DND-41 (cell line): Measurements from ENCODE around the gene CCDC142.

Experiments
- ATAC-seq: fragments of 200-7000 bp; cut with Tn5 transposase; 3 replicates; pipeline ENCODE4 v1.9.1; 2021; ENCODE audit warnings: low read depth; ENCODE audit not compliant: insufficient read depth
- DNase-seq: peaks from one replicate; pipeline ENCODE4 v3.0.0-alpha.2; 2020
- H2AFZ ChIP-seq: 2 replicates; pipeline ENCODE4 v1.6.0; 2012; ENCODE audit warnings: low read depth, low read length
- H3K27ac ChIP-seq: 2 replicates; pipeline ENCODE4 v1.5.1; 2012; ENCODE audit warnings: low read length, inconsistent platforms
- H3K27me3 ChIP-seq: fragments of 200-600 bp; sonication (generic); 2 replicates; pipeline ENCODE4 v1.6.0; 2012; ENCODE audit warnings: low read length, mild to moderate bottlenecking, inconsistent platforms; ENCODE audit not compliant: insufficient read depth, poor library complexity
- H3K36me3 ChIP-seq: 2 replicates; pipeline ENCODE4 v1.5.1; 2012; ENCODE audit warnings: low read length, inconsistent platforms; ENCODE audit not compliant: insufficient read depth
- H3K4me1 ChIP-seq: 2 replicates; pipeline ENCODE4 v1.5.1; 2012; ENCODE audit warnings: mild to moderate bottlenecking, low read length; ENCODE audit not compliant: insufficient read depth
- H3K4me2 ChIP-seq: 2 replicates; pipeline ENCODE4 v1.6.0; 2012; ENCODE audit warnings: mild to moderate bottlenecking, moderate library complexity, low read length, inconsistent platforms; ENCODE audit not compliant: insufficient read depth
- H3K4me3 ChIP-seq, 2 experiments: fragments of 200-600 bp in 1 of 2; shearing (Covaris generic) in 1 of 2; 2 replicates each; pipeline ENCODE4 v1.5.1; 2012 to 2016; ENCODE audit warnings: inconsistent platforms in 2 of 2, low read length in 2 of 2, mild to moderate bottlenecking in 2 of 2, low read depth in 1 of 2, moderate library complexity in 1 of 2
- H3K79me2 ChIP-seq: 2 replicates; pipeline ENCODE4 v1.6.0; 2012; ENCODE audit warnings: low read length, inconsistent platforms; ENCODE audit not compliant: insufficient read depth
- H3K9ac ChIP-seq: 2 replicates; pipeline ENCODE4 v1.6.0; 2012; ENCODE audit warnings: low read depth, mild to moderate bottlenecking, inconsistent platforms, low read length, moderate library complexity
- H3K9me3 ChIP-seq: 2 replicates; pipeline ENCODE4 v1.5.1; 2012; ENCODE audit warnings: low read length, moderate library complexity, mild to moderate bottlenecking, inconsistent platforms; ENCODE audit not compliant: insufficient read depth, severe bottlenecking
- H4K20me1 ChIP-seq: 2 replicates; pipeline ENCODE4 v1.6.0; 2012; ENCODE audit warnings: low read length; ENCODE audit not compliant: insufficient read depth
- CTCF ChIP-seq: IDR thresholded peaks from 2 replicates; pipeline ENCODE4 v1.5.1; 2012; ENCODE audit warnings: borderline replicate concordance, low read length, moderate library complexity, mild to moderate bottlenecking; ENCODE audit not compliant: poor library complexity, severe bottlenecking; ENCODE audit errors: extremely low read depth
- EZH2 ChIP-seq: IDR thresholded peaks from 3 replicates; pipeline ENCODE4 v1.6.1; 2012; ENCODE audit warnings: borderline replicate concordance, low read depth, mild to moderate bottlenecking, moderate library complexity, low read length, inconsistent platforms; ENCODE audit not compliant: severe bottlenecking

The CCDC142 gene

GRCh38 chr2:74429487-74430451 lies 53.0 kb downstream of the CCDC142 start:
- Histone ChIP-seq H3K36me3 (peaks cover 47% of the 10 kb centered on the region), H3K79me2 (no peaks in the 10 kb centered on the region), H3K9me3 (no peaks in the 10 kb centered on the region), H3K27me3 (no peaks in the 10 kb centered on the region), H2AFZ (no peak overlapping the region), H3K4me1 (no peaks in the 10 kb centered on the region), H3K4me2 (no peak overlapping the region), H3K4me3 (no peak overlapping the region), H3K27ac (no peak overlapping the region), H3K9ac (no peak overlapping the region), H4K20me1 (no peaks in the 10 kb centered on the region)
- ATAC-seq (no peak), DNase-seq (no peak)
- TF ChIP-seq EZH2 (no peak), CTCF (no peak)

- no peaks in the 10 kb centered on the region for H3K79me2 ChIP-seq
- H3K27me3 ChIP-seq = no peaks in the 10 kb centered on the region
- peaks cover 3% of the 10 kb centered on the region; the same call in 1 of the 2 replicates for H3K4me1 ChIP-seq
- DNase-seq (no peak), ATAC-seq (0 out of 3 replicates have a peak, but pooled peaks have one; percentile 17)
- no peak overlapping the region for H3K4me3 ChIP-seq
- no peak overlapping the region for H3K4me2 ChIP-seq
- TF ChIP-seq EZH2 = no peak
- TF ChIP-seq CTCF = no peak
- no peaks in the 10 kb centered on the region for H3K9me3 ChIP-seq
- H2AFZ ChIP-seq = no peak overlapping the region
- no peak overlapping the region for H3K9ac ChIP-seq
- no peaks in the 10 kb centered on the region for H4K20me1 ChIP-seq
- H3K36me3 ChIP-seq = peaks cover 57% of the 10 kb centered on the region
- no peak overlapping the region for H3K27ac ChIP-seq
Measured at GRCh38 chr2:74428675-74429074, 54.1 kb downstream of the CCDC142 start.

- no peak overlapping the region for H3K4me2 ChIP-seq
- ATAC-seq = no peak
- H3K27ac ChIP-seq = no peak overlapping the region
- peaks cover 61% of the 10 kb centered on the region for H3K36me3 ChIP-seq
- H3K79me2 ChIP-seq = peaks cover 6% of the 10 kb centered on the region
- no peaks in the 10 kb centered on the region for H3K27me3 ChIP-seq
- peaks cover 13% of the 10 kb centered on the region for H3K4me1 ChIP-seq
- no peak overlapping the region for H2AFZ ChIP-seq
- H3K9me3 ChIP-seq = no peaks in the 10 kb centered on the region
- no peak for DNase-seq
- TF ChIP-seq EZH2 (no peak), CTCF (no peak)
- H3K9ac ChIP-seq = no peak overlapping the region
- no peaks in the 10 kb centered on the region for H4K20me1 ChIP-seq
- H3K4me3 ChIP-seq = no peak overlapping the region
Measured at GRCh38 chr2:74427551-74427950, 55.2 kb downstream of the CCDC142 start.
